Measurements from ENCODE around the gene BEND7. TPM values are rescaled to one million over a fixed set of nuclear protein-coding genes. Genes with fewer than 3 reads are reported as not detected.
"Not testable (repeated sequence)": the region's sequence is repeated elsewhere in the genome, so short reads cannot be mapped to it uniquely, and the experiment has no call there.

BEND7 gene
- total RNA-seq, 1 donor from 2014 or later, result not detected

- intact Hi-C loops (cut with micrococcal nuclease), result no loop called here
- Mint-ChIP-seq H3K27ac (no peak overlapping the region), H3K36me3 (ENCODE audit: low read depth) (no peaks in the 10 kb centered on the region), H3K27me3 (ENCODE audit: insufficient read depth) (peaks cover 2% of the 10 kb centered on the region), H3K4me3 (no peak overlapping the region), H3K9me3 (no peaks in the 10 kb centered on the region), H3K4me1 (ENCODE audit: low read depth) (no peaks in the 10 kb centered on the region)
- DNase-seq (ENCODE audit: low spot score), result no peak
Measured at GRCh38 chr10:13420532-13421307, 108.1 kb downstream of the BEND7 start.

- H3K36me3 Mint-ChIP-seq (ENCODE audit: low read depth), result no peaks in the 10 kb centered on the region
- intact Hi-C loops (cut with micrococcal nuclease), result no loop called here
- no peak overlapping the region for H3K27ac Mint-ChIP-seq
Measured at GRCh38 chr10:13417459-13418126, 111.2 kb downstream of the BEND7 start.

GRCh38 chr10:13416760-13417159 is 112.1 kb downstream of the BEND7 start:
- intact Hi-C loops (cut with micrococcal nuclease), result no loop called here
- Mint-ChIP-seq H3K36me3 (ENCODE audit: low read depth) (no peaks in the 10 kb centered on the region), H3K9me3 (no peaks in the 10 kb centered on the region), H3K4me1 (ENCODE audit: low read depth) (no peaks in the 10 kb centered on the region), H3K4me3 (no peak overlapping the region), H3K27me3 (ENCODE audit: insufficient read depth) (peaks cover 2% of the 10 kb centered on the region), H3K27ac (no peak overlapping the region)
- DNase-seq (ENCODE audit: low spot score), result no peak

More at GRCh38 chr10:13417459-13418126, 111.2 kb downstream of the BEND7 start:
- H3K9me3 Mint-ChIP-seq, result no peaks in the 10 kb centered on the region
- DNase-seq (ENCODE audit: low spot score), result no peak
- H3K4me1 Mint-ChIP-seq (ENCODE audit: low read depth), result no peaks in the 10 kb centered on the region
- peaks cover 2% of the 10 kb centered on the region for H3K27me3 Mint-ChIP-seq (ENCODE audit: insufficient read depth)
- H3K4me3 Mint-ChIP-seq, result no peak overlapping the region

- H3K4me1 Mint-ChIP-seq (ENCODE audit: low read depth), result no peaks in the 10 kb centered on the region
- H3K9me3 Mint-ChIP-seq, result no peaks in the 10 kb centered on the region
- no peak for DNase-seq (ENCODE audit: low spot score)
- no peaks in the 10 kb centered on the region for H3K36me3 Mint-ChIP-seq (ENCODE audit: low read depth)
- no peak overlapping the region for H3K4me3 Mint-ChIP-seq
- no peak overlapping the region for H3K27ac Mint-ChIP-seq
- intact Hi-C loops (cut with micrococcal nuclease), result no loop called here
- H3K27me3 Mint-ChIP-seq (ENCODE audit: insufficient read depth), result peaks cover 2% of the 10 kb centered on the region
Measured at GRCh38 chr10:13414855-13415254, 114.0 kb downstream of the BEND7 start.

GRCh38 chr10:13414137-13414536 is 114.7 kb downstream of the BEND7 start:
- H3K27ac Mint-ChIP-seq, result no peak overlapping the region
- DNase-seq (ENCODE audit: low spot score), result no peak
- H3K9me3 Mint-ChIP-seq, result no peaks in the 10 kb centered on the region
- intact Hi-C loops (cut with micrococcal nuclease), result no loop called here
- H3K4me1 Mint-ChIP-seq (ENCODE audit: low read depth), result no peaks in the 10 kb centered on the region
- H3K4me3 Mint-ChIP-seq, result no peak overlapping the region
- H3K27me3 Mint-ChIP-seq (ENCODE audit: insufficient read depth), result peaks cover 2% of the 10 kb centered on the region
- H3K36me3 Mint-ChIP-seq (ENCODE audit: low read depth), result no peaks in the 10 kb centered on the region

GRCh38 chr10:13412894-13413293 is 115.9 kb downstream of the BEND7 start:
- intact Hi-C loops (cut with micrococcal nuclease), result no loop called here
- no peaks in the 10 kb centered on the region for H3K36me3 Mint-ChIP-seq (ENCODE audit: low read depth)
- no peaks in the 10 kb centered on the region for H3K9me3 Mint-ChIP-seq
- H3K4me1 Mint-ChIP-seq (ENCODE audit: low read depth), result no peaks in the 10 kb centered on the region
- no peak overlapping the region for H3K27ac Mint-ChIP-seq
- peaks cover 2% of the 10 kb centered on the region for H3K27me3 Mint-ChIP-seq (ENCODE audit: insufficient read depth)
- H3K4me3 Mint-ChIP-seq, result no peak overlapping the region
- DNase-seq (ENCODE audit: low spot score), result no peak

GRCh38 chr10:13404791-13405190 is 124.0 kb downstream of the BEND7 start:
- DNase-seq (ENCODE audit: low spot score), result no peak
- no peaks in the 10 kb centered on the region for H3K4me1 Mint-ChIP-seq (ENCODE audit: low read depth)
- H3K36me3 Mint-ChIP-seq (ENCODE audit: low read depth), result no peaks in the 10 kb centered on the region
- peaks cover 4% of the 10 kb centered on the region for H3K9me3 Mint-ChIP-seq
- H3K27me3 Mint-ChIP-seq (ENCODE audit: insufficient read depth), result no peaks in the 10 kb centered on the region
- no peak overlapping the region for H3K4me3 Mint-ChIP-seq
- intact Hi-C loops (cut with micrococcal nuclease), result no loop called here
- H3K27ac Mint-ChIP-seq, result no peak overlapping the region

GRCh38 chr10:13404305-13404759 is 124.5 kb downstream of the BEND7 start:
- no peaks in the 10 kb centered on the region for H3K36me3 Mint-ChIP-seq (ENCODE audit: low read depth)

GRCh38 chr10:13403426-13403825 is 125.4 kb downstream of the BEND7 start:
- intact Hi-C loops (cut with micrococcal nuclease); H3K36me3 Mint-ChIP-seq (ENCODE audit: low read depth); H3K9me3 Mint-ChIP-seq; H3K27ac Mint-ChIP-seq; H3K4me3 Mint-ChIP-seq; DNase-seq (ENCODE audit: low spot score); H3K27me3 Mint-ChIP-seq (ENCODE audit: insufficient read depth); H3K4me1 Mint-ChIP-seq (ENCODE audit: low read depth): not testable (repeated sequence)

More at GRCh38 chr10:13404305-13404759, 124.5 kb downstream of the BEND7 start:
- Mint-ChIP-seq H3K27ac (no peak overlapping the region), H3K4me3 (no peak overlapping the region), H3K4me1 (ENCODE audit: low read depth) (no peaks in the 10 kb centered on the region), H3K9me3 (peaks cover 5% of the 10 kb centered on the region), H3K27me3 (ENCODE audit: insufficient read depth) (no peaks in the 10 kb centered on the region)
- intact Hi-C loops (cut with micrococcal nuclease), result no loop called here
- no peak for DNase-seq (ENCODE audit: low spot score)

GRCh38 chr10:13402021-13402420 is 126.8 kb downstream of the BEND7 start:
- H3K36me3 Mint-ChIP-seq (ENCODE audit: low read depth), result no peaks in the 10 kb centered on the region
- H3K4me1 Mint-ChIP-seq (ENCODE audit: low read depth), result no peaks in the 10 kb centered on the region
- H3K27ac Mint-ChIP-seq, result no peak overlapping the region
- H3K4me3 Mint-ChIP-seq, result no peak overlapping the region
- DNase-seq (ENCODE audit: low spot score), result no peak
- intact Hi-C loops (cut with micrococcal nuclease), result no loop called here
- no peaks in the 10 kb centered on the region for H3K27me3 Mint-ChIP-seq (ENCODE audit: insufficient read depth)
- H3K9me3 Mint-ChIP-seq, result peaks cover 5% of the 10 kb centered on the region

GRCh38 chr10:13401142-13401541 is 127.7 kb downstream of the BEND7 start:
- H3K9me3 Mint-ChIP-seq, result peaks cover 5% of the 10 kb centered on the region
- no peaks in the 10 kb centered on the region for H3K36me3 Mint-ChIP-seq (ENCODE audit: low read depth)
- DNase-seq (ENCODE audit: low spot score), result no peak
- intact Hi-C loops (cut with micrococcal nuclease), result no loop called here
- H3K27ac Mint-ChIP-seq, result no peak overlapping the region
- no peaks in the 10 kb centered on the region for H3K4me1 Mint-ChIP-seq (ENCODE audit: low read depth)
- H3K27me3 Mint-ChIP-seq (ENCODE audit: insufficient read depth), result no peaks in the 10 kb centered on the region
- H3K4me3 Mint-ChIP-seq, result no peak overlapping the region

GRCh38 chr10:13400196-13400965 is 128.4 kb downstream of the BEND7 start:
- Mint-ChIP-seq H3K4me3 (no peak overlapping the region), H3K36me3 (ENCODE audit: low read depth) (no peaks in the 10 kb centered on the region), H3K4me1 (ENCODE audit: low read depth) (no peaks in the 10 kb centered on the region), H3K27ac (no peak overlapping the region), H3K27me3 (ENCODE audit: insufficient read depth) (no peaks in the 10 kb centered on the region), H3K9me3 (peaks cover 5% of the 10 kb centered on the region)
- intact Hi-C loops (cut with micrococcal nuclease), result no loop called here
- DNase-seq (ENCODE audit: low spot score), result no peak

- no peaks in the 10 kb centered on the region for H3K36me3 Mint-ChIP-seq (ENCODE audit: low read depth)
- H3K9me3 Mint-ChIP-seq, result peaks cover 5% of the 10 kb centered on the region
- DNase-seq (ENCODE audit: low spot score), result no peak
- H3K4me3 Mint-ChIP-seq, result no peak overlapping the region
- H3K27me3 Mint-ChIP-seq (ENCODE audit: insufficient read depth), result no peaks in the 10 kb centered on the region
- H3K27ac Mint-ChIP-seq, result no peak overlapping the region
- no peaks in the 10 kb centered on the region for H3K4me1 Mint-ChIP-seq (ENCODE audit: low read depth)
- intact Hi-C loops (cut with micrococcal nuclease), result no loop called here
Measured at GRCh38 chr10:13399752-13400151, 129.1 kb downstream of the BEND7 start.

Measured in activated T-helper 1 cell treated with anti-CD3 and anti-CD28 coated beads, Interleukin-12 subunit alpha, Interleukin-12 subunit beta, Interleukin-2, Interleukin-4 antibody, amounts not matched to agents 30 ng/mL and 10 ng/mL and 1 ng/mL, durations not matched to agents 14 hours and 24 hours and 36 hours (primary cell).